Lower lobe of right lung (tissue), 2 donors: Measurements from ENCODE around the gene CYLD. TPM values are rescaled to one million over a fixed set of nuclear protein-coding genes. Genes with fewer than 3 reads are reported as not detected.

ENCODE experiments used
- ATAC-seq, 2 donors: fragments of 200-7000 bp; cut with Tn5 transposase; one replicate each; pipeline ENCODE4 v1.9.1; 2020 to 2022; ENCODE audit warnings: mild to moderate bottlenecking in 2 of 2, moderate library complexity in 2 of 2
- DNase-seq: peaks from one replicate; pipeline ENCODE4 v3.0.0-alpha.2; 2020
- H3K27ac ChIP-seq: fragments of 200-600 bp; one replicate; pipeline ENCODE4 v1.8.0; 2022
- H3K27me3 ChIP-seq: fragments of 200-600 bp; one replicate; pipeline ENCODE4 v1.8.0; 2022; ENCODE audit warnings: low read depth
- H3K36me3 ChIP-seq: fragments of 200-600 bp; one replicate; pipeline ENCODE4 v1.8.0; 2022; ENCODE audit warnings: mild to moderate bottlenecking
- H3K4me1 ChIP-seq: fragments of 200-600 bp; one replicate; pipeline ENCODE4 v1.8.0; 2022
- H3K4me3 ChIP-seq: fragments of 200-600 bp; one replicate; pipeline ENCODE4 v1.8.0; 2022; ENCODE audit warnings: mild to moderate bottlenecking
- H3K9me3 ChIP-seq: fragments of 200-600 bp; one replicate; pipeline ENCODE4 v1.8.0; 2022
- intact Hi-C: fragments of 100-400 bp; cut with DNase I; formaldehyde crosslinking; loops from one replicate; pipeline ENCODE4 v1.11.0; 2022
- total RNA-seq: library from RNA; stranded (reverse); fragmentation: NEBNext Ultra II Directional; extraction: Animal tissue kit (Norgen Biotek cat#: 25700); gene quantifications from one replicate; pipeline ENCODE4 v1.2.1, GENCODE V29; 2021
- TF ChIP-seq, protein P1 (sequence below): fragments of 200-600 bp; IDR thresholded peaks from one replicate; pipeline ENCODE4 v1.8.0; 2022; ENCODE audit warnings: antibody characterized with exemption, mild to moderate bottlenecking
- donor health status: DM: no; HTN: yes; CAD: no; lungs with severe emphysema.

CYLD gene
- total RNA-seq, 1 donor from 2014 or later: 45.8 TPM

DNA sequence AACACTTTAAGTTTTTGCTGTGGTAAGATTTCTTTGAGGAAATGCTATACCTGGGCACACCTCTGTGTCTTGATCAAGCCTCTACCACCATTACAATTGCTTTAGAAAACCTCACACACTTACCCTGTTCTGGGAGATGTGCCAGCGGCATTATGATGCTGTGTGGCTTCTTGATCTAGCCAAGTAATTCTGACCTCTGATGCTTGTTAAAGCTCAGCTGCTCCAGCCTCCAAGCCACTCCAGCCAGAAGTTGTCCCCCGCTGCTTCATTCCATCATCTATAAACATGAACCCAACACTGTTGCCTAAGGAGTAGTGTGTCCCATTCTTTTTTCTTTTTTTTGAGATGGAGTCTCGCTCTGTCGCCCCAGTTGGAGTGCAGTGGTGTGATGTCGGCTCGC is 60.1 kb downstream of the CYLD start:
- Histone ChIP-seq H3K27me3 (no peaks in the 10 kb centered on the region), H3K4me1 (peaks cover 8% of the 10 kb centered on the region), H3K9me3 (no peaks in the 10 kb centered on the region), H3K4me3 (no peak overlapping the region), H3K36me3 (peaks cover 17% of the 10 kb centered on the region), H3K27ac (no peak overlapping the region)
- TF ChIP-seq, protein P1, sequence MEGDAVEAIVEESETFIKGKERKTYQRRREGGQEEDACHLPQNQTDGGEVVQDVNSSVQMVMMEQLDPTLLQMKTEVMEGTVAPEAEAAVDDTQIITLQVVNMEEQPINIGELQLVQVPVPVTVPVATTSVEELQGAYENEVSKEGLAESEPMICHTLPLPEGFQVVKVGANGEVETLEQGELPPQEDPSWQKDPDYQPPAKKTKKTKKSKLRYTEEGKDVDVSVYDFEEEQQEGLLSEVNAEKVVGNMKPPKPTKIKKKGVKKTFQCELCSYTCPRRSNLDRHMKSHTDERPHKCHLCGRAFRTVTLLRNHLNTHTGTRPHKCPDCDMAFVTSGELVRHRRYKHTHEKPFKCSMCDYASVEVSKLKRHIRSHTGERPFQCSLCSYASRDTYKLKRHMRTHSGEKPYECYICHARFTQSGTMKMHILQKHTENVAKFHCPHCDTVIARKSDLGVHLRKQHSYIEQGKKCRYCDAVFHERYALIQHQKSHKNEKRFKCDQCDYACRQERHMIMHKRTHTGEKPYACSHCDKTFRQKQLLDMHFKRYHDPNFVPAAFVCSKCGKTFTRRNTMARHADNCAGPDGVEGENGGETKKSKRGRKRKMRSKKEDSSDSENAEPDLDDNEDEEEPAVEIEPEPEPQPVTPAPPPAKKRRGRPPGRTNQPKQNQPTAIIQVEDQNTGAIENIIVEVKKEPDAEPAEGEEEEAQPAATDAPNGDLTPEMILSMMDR: no peak
- ATAC-seq (peak in 1 of 2 donors; percentile 29), DNase-seq (no peak)
- intact Hi-C loops: no loop called here

DNA sequence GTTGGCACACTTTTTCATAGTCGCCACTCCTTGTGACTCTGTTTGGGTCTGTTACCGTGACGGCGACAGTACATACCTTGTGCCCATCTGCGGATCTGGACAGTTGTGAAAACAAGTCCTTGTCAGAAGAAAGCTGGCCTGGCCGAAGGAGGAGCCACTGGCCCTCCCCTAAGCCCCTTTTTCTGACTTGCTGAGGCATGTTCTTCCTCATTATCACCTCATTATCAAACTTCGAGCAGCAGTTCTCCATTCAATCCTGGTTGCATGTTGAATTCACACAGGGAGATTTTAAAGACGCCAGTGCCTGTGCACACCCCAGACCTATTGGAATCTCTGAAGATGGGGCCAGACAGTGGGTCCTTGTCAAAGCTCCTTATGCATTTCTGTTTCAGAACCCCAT is 61.1 kb downstream of the CYLD start:
- ATAC-seq: no peak
- Histone ChIP-seq H3K27me3 (no peaks in the 10 kb centered on the region), H3K9me3 (no peaks in the 10 kb centered on the region), H3K4me1 (peaks cover 8% of the 10 kb centered on the region), H3K4me3 (no peak overlapping the region), H3K36me3 (peaks cover 7% of the 10 kb centered on the region), H3K27ac (no peak overlapping the region)
- DNase-seq: no peak
- TF ChIP-seq, protein P1: no peak
- intact Hi-C loops: no loop called here

DNA sequence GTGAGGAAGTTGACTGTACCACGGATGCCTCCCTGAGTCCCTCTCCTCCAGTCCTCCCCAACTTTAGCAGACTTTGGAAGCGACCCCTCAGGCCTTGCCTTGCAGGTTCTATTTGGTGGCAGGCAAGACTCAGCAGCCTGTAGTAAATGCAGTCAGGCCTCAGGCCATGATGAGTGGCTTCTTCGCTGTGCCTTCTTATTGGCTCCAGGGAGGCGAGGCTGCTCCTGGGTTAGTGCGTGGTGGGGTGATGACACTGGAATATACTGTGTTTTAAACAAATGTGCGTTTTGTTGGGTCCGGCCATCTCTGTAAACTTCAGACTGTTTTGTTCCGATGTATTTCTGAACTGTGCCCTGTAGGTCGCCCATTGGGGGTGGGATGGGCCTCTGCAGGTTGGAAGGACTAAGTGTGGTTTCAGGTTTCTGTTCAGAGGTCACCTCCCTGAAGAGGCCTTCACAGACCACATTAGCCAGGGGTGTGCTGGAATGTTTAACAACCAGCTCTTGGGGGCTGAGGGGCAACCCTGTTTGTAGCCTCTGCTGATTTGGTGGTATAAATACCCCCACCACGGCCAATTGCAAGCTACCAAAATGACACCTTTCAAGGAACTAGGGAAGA is 62.5 kb downstream of the CYLD start:
- no peak overlapping the region for H3K27ac ChIP-seq
- no peaks in the 10 kb centered on the region for H3K36me3 ChIP-seq
- ATAC-seq (no peak), DNase-seq (no peak)
- intact Hi-C loops: no loop called here
- H3K9me3 ChIP-seq: no peaks in the 10 kb centered on the region
- TF ChIP-seq, protein P1: no peak
- no peak overlapping the region for H3K4me3 ChIP-seq
- H3K27me3 ChIP-seq: no peaks in the 10 kb centered on the region
- peaks cover 8% of the 10 kb centered on the region for H3K4me1 ChIP-seq

DNA sequence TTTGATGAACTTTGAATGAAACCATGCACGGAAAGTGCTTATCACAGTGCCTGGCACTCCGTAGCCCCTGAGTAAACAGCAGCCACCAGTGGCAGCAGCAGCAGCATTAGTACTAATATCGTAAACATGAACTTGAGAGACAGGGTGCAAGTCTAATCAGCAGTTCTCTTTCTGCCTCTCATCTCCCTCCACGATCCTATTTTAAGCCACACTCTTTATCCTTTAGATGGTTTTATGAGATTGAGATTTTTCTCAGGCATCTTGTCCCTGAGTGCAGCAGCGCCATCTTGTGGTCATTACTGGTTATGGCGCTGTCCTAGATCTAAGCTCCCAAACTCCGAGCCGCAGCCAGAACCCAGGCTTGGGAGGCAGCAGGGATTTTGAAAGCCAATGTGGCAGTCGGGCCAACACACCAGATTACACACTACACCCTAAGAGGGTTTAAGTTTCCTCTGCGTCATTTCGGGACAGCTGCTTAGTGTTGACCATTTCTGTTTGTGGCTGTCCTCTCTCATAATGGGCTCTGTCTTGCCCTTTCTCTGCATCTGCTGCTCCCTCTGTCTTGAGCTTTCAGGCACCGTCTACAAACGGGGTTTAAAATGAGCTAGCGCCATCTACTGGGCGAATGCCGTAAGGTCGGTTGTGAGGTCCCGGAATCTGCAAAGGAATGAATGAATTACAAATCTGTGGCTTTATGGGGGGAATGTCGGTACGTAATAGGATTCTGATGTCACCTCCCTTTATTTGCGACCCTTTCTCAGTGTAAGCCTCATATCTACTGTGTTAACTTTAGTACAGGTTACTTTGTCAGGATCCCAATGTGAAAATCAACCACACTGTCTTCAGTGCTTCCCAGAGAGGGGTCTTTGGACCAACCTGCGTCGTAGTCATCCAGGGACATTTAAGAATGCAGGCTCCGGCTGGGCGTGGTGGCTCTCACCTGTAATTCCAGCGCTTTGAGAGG is 64.5 kb downstream of the CYLD start:
- TF ChIP-seq, protein P1: peak; percentile 96

DNA sequence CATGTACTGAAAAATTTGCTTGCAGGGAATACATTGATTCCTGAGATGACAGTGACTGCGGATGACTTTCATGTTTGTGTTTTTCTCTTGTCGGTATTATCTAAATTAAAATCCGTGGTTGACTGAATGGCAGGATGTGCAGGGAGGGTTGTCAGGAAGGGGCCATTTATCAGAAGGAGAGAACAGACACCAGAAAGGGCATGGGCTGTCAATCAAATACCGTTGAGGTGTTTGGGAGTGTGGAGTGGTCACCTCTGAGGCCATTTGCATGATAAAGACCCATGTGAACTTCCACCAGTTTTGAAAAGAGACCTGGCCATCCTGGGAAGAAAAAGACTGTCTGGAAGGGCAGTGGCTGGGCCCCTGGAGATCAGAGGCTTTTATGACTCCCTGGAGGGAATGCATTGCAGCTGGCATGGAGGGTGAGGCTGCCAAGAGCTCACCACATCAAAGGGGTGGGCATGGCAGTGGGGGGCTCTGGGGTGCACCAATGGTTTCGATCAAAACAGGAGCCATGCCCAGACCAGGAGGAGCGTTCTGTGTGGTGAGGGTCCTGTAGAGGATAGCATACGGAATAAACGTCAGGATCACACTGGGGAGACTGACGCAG is 67.1 kb downstream of the CYLD start:
- Histone ChIP-seq H3K9me3 (no peaks in the 10 kb centered on the region), H3K27me3 (no peaks in the 10 kb centered on the region), H3K27ac (no peak overlapping the region), H3K4me3 (no peak overlapping the region), H3K36me3 (no peaks in the 10 kb centered on the region), H3K4me1 (peaks cover 8% of the 10 kb centered on the region)
- TF ChIP-seq, protein P1: no peak
- DNase-seq (no peak), ATAC-seq (no peak)
- intact Hi-C loops: no loop called here

More for the DNA sequence above, 64.5 kb downstream of the CYLD start:
- H3K4me1 ChIP-seq: peaks cover 8% of the 10 kb centered on the region
- ATAC-seq (peak; percentile 94 to 95), DNase-seq (peak; percentile 84)
- H3K36me3 ChIP-seq: no peaks in the 10 kb centered on the region
- peak overlapping the region; percentile 57 for H3K27ac ChIP-seq
- no peaks in the 10 kb centered on the region for H3K9me3 ChIP-seq
- H3K27me3 ChIP-seq: no peaks in the 10 kb centered on the region
- H3K4me3 ChIP-seq: peak overlapping the region; percentile 42
- intact Hi-C loops: no loop called here
